Measurements from ENCODE around the gene ASCC1. TPM values are rescaled to one million over a fixed set of nuclear protein-coding genes. Genes with fewer than 3 reads are reported as not detected.

ASCC1 gene
- total and polyA plus RNA-seq, 2 of the 13 experiments (the other 11 are each of a cell fraction or from before 2014, with no cell fraction given), result 21.6 to 30.1 TPM

DNA sequence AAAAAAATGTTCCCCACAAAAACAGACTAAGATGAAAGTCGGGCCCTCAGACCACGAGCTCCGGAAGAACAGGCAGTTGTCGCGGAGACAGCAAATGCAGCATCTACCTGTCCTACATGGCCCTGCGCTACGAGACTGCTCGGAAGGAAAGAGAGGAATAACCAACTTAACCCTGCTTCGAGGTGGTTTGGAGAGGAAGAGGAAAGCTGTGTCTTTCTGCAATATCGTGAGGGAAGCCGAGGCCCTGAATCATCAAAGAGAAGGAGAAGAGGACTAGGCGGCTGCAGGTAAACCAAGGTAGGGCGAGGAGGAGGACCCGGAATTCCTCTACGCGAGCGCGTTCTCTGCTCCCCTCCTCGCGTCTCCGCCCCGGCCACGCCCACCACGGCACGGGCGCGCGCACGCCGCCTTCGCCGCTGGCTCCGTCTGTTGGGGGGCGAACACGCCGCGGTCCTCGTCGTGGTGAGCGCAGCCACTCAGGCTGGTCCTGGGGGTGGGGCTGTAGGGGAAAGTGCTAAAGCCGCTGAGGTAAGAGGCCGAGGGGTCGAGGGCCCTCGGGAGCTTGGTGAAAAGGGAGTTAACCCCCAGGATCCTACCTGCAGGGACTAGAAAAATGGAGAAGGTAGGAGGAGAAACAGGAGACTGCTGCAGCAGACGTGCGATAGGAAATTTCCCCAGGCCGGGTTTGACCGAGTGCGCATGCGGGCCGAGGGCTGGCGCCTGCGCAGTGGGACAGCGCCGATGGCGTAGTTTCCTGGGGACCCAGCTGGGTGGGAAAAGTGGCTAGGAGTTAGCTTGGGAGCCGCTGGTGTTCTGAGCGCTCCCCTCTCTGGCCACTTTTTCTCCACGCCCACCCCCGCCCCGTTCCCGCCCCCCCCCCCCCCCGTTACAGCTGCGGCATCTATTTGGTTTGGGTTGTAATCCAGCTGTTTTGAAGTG is at the start of gene ASCC1, which contains the start of gene ANAPC16 (continued):
- no peak for TF ChIP-seq ZNF460 (CRISPR knock-in tag; IDR thresholded peaks at IDR 0.05; ENCODE audit: borderline replicate concordance)
- TF ChIP-seq, protein P1, sequence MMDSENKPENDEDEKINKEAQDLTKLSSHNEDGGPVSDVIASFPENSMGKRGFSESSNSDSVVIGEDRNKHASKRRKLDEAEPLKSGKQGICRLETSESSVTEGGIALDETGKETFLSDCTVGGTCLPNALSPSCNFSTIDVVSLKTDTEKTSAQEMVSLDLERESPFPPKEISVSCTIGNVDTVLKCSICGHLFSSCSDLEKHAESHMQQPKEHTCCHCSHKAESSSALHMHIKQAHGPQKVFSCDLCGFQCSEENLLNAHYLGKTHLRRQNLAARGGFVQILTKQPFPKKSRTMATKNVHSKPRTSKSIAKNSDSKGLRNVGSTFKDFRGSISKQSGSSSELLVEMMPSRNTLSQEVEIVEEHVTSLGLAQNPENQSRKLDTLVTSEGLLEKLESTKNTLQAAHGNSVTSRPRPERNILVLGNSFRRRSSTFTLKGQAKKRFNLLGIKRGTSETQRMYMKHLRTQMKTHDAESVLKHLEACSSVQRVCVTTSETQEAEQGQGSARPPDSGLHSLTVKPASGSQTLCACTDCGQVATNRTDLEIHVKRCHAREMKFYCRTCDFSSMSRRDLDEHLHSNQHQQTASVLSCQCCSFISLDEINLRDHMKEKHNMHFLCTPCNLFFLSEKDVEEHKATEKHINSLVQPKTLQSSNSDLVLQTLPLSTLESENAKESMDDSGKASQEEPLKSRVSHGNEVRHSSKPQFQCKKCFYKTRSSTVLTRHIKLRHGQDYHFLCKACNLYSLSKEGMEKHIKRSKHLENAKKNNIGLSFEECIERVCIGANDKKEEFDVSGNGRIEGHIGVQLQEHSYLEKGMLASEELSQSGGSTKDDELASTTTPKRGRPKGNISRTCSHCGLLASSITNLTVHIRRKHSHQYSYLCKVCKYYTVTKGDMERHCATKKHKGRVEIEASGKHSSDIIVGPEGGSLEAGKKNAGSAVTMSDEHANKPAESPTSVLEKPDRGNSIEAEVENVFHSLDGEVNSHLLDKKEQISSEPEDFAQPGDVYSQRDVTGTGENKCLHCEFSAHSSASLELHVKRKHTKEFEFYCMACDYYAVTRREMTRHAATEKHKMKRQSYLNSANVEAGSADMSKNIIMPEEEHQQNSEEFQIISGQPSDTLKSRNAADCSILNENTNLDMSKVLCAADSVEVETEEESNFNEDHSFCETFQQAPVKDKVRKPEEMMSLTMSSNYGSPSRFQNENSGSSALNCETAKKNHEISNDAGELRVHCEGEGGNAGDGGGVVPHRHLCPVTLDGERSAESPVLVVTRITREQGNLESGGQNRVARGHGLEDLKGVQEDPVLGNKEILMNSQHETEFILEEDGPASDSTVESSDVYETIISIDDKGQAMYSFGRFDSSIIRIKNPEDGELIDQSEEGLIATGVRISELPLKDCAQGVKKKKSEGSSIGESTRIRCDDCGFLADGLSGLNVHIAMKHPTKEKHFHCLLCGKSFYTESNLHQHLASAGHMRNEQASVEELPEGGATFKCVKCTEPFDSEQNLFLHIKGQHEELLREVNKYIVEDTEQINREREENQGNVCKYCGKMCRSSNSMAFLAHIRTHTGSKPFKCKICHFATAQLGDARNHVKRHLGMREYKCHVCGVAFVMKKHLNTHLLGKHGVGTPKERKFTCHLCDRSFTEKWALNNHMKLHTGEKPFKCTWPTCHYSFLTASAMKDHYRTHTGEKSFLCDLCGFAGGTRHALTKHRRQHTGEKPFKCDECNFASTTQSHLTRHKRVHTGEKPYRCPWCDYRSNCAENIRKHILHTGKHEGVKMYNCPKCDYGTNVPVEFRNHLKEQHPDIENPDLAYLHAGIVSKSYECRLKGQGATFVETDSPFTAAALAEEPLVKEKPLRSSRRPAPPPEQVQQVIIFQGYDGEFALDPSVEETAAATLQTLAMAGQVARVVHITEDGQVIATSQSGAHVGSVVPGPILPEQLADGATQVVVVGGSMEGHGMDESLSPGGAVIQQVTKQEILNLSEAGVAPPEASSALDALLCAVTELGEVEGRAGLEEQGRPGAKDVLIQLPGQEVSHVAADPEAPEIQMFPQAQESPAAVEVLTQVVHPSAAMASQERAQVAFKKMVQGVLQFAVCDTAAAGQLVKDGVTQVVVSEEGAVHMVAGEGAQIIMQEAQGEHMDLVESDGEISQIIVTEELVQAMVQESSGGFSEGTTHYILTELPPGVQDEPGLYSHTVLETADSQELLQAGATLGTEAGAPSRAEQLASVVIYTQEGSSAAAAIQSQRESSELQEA (CRISPR knock-in tag; IDR thresholded peaks at IDR 0.05; ENCODE audit: not compliant biosample characterization), result peak; percentile 97
- TF ChIP-seq, protein P2, sequence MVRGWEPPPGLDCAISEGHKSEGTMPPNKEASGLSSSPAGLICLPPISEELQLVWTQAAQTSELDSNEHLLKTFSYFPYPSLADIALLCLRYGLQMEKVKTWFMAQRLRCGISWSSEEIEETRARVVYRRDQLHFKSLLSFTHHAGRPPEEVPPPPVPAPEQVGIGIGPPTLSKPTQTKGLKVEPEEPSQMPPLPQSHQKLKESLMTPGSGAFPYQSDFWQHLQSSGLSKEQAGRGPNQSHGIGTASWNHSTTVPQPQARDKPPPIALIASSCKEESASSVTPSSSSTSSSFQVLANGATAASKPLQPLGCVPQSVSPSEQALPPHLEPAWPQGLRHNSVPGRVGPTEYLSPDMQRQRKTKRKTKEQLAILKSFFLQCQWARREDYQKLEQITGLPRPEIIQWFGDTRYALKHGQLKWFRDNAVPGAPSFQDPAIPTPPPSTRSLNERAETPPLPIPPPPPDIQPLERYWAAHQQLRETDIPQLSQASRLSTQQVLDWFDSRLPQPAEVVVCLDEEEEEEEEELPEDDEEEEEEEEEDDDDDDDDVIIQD (CRISPR knock-in tag; IDR thresholded peaks at IDR 0.05; ENCODE audit: low read depth), result peak; percentile 77; the same call in 1 of the 2 replicates
- peak; percentile 78; the same call in 1 of the 2 replicates for TF ChIP-seq ZNF546 (CRISPR knock-in tag; conservative IDR thresholded peaks at IDR 0.05)
- TF ChIP-seq MTA1 (CRISPR knock-in tag; IDR thresholded peaks at IDR 0.05; ENCODE audit: borderline replicate concordance), result peak; percentile 91
- TF ChIP-seq ZNF556 (CRISPR knock-in tag; IDR thresholded peaks at IDR 0.05; ENCODE audit: borderline replicate concordance), result peak; percentile 91
- TF ChIP-seq ZFP36L1 (CRISPR knock-in tag; IDR thresholded peaks at IDR 0.05), result peak; percentile 83
- TF ChIP-seq KDM2A (CRISPR knock-in tag; IDR thresholded peaks at IDR 0.05; ENCODE audit: borderline replicate concordance, low read depth), result peak; percentile 95
- peak; percentile 62 for TF ChIP-seq ELF1 (CRISPR knock-in tag; IDR thresholded peaks at IDR 0.05)
- TF ChIP-seq, protein P3, sequence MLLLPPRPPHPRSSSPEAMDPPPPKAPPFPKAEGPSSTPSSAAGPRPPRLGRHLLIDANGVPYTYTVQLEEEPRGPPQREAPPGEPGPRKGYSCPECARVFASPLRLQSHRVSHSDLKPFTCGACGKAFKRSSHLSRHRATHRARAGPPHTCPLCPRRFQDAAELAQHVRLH (CRISPR knock-in tag; IDR thresholded peaks at IDR 0.05; ENCODE audit: borderline replicate concordance, low read depth), result peak; percentile 92; the same call in 1 of the 2 replicates
- no peak for TF ChIP-seq TOE1 (CRISPR knock-in tag; IDR thresholded peaks at IDR 0.05)
- TF ChIP-seq HDAC1 (CRISPR knock-in tag; IDR thresholded peaks at IDR 0.05), result peak; percentile 88
- TF ChIP-seq, protein P4, sequence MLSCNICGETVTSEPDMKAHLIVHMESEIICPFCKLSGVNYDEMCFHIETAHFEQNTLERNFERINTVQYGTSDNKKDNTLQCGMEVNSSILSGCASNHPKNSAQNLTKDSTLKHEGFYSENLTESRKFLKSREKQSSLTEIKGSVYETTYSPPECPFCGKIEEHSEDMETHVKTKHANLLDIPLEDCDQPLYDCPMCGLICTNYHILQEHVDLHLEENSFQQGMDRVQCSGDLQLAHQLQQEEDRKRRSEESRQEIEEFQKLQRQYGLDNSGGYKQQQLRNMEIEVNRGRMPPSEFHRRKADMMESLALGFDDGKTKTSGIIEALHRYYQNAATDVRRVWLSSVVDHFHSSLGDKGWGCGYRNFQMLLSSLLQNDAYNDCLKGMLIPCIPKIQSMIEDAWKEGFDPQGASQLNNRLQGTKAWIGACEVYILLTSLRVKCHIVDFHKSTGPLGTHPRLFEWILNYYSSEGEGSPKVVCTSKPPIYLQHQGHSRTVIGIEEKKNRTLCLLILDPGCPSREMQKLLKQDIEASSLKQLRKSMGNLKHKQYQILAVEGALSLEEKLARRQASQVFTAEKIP (CRISPR knock-in tag; IDR thresholded peaks at IDR 0.05; ENCODE audit: borderline replicate concordance), result no peak
- peak; percentile 90; the same call in 1 of the 2 replicates for TF ChIP-seq MIER3 (CRISPR knock-in tag; IDR thresholded peaks at IDR 0.05; ENCODE audit: borderline replicate concordance)
- peak; percentile 83; the same call in 1 of the 2 replicates for TF ChIP-seq ZNF558 (CRISPR knock-in tag; IDR thresholded peaks at IDR 0.05; ENCODE audit: borderline replicate concordance)
- peak; percentile 59; the same call in 1 of the 2 replicates for TF ChIP-seq ZBTB20 (CRISPR knock-in tag; IDR thresholded peaks at IDR 0.05; ENCODE audit: borderline replicate concordance, low read depth)

Measured in HepG2 (cell line).